Neuronal stem cell (in vitro differentiated cells): ENCODE measurements around the gene DRD1.
"Not testable (repeated sequence)": the region's sequence is repeated elsewhere in the genome, so short reads cannot be mapped to it uniquely, and the experiment has no call there.

Source experiments
- DNase-seq: peaks from one replicate; pipeline ENCODE4 v3.0.0-alpha.2; 2013; ENCODE audit warnings: low spot score
- H2AFZ ChIP-seq: one replicate; pipeline ENCODE4 v1.6.1; 2013; ENCODE audit warnings: mild to moderate bottlenecking, low read length, inconsistent platforms
- H2AK5ac ChIP-seq: 2 replicates; pipeline ENCODE4 v1.6.1; 2013; ENCODE audit warnings: low read depth, mild to moderate bottlenecking, inconsistent platforms, low read length, moderate library complexity, mixed read lengths
- H2BK120ac ChIP-seq: 2 replicates; pipeline ENCODE4 v1.6.1; 2013; ENCODE audit warnings: low read depth, mild to moderate bottlenecking, inconsistent platforms, low read length, moderate library complexity, mixed read lengths
- H2BK12ac ChIP-seq: one replicate; pipeline ENCODE4 v1.6.1; 2013; ENCODE audit warnings: low read length, inconsistent platforms
- H2BK15ac ChIP-seq: 2 replicates; pipeline ENCODE4 v1.6.1; 2013; ENCODE audit warnings: mild to moderate bottlenecking, low read length, inconsistent platforms, mixed read lengths
- H2BK5ac ChIP-seq: one replicate; pipeline ENCODE4 v1.6.1; 2013; ENCODE audit warnings: inconsistent platforms, mild to moderate bottlenecking, low read length, moderate library complexity
- H3K14ac ChIP-seq: one replicate; pipeline ENCODE4 v1.6.1; 2013; ENCODE audit warnings: low read length, inconsistent platforms
- H3K18ac ChIP-seq: 2 replicates; pipeline ENCODE4 v1.6.1; 2013; ENCODE audit warnings: low read length, inconsistent platforms
- H3K23ac ChIP-seq: 2 replicates; pipeline ENCODE4 v1.6.1; 2013; ENCODE audit warnings: low read depth, mild to moderate bottlenecking, mixed read lengths, low read length, inconsistent platforms; ENCODE audit not compliant: poor library complexity
- H3K27ac ChIP-seq: replicated peaks from 3 replicates; pipeline ENCODE4 v1.5.1; 2013; ENCODE audit warnings: low read length, inconsistent platforms
- H3K27me3 ChIP-seq, 3 experiments: 2 replicates each; pipeline ENCODE4 v1.6.1; 2013; ENCODE audit warnings: low read length in 3 of 3, mild to moderate bottlenecking in 2 of 3, inconsistent platforms in 1 of 3, low read depth in 1 of 3, mixed read lengths in 1 of 3, moderate library complexity in 1 of 3; ENCODE audit not compliant: control insufficient read depth in 3 of 3, insufficient read depth in 3 of 3
- H3K36me3 ChIP-seq, 2 donors: replicated peaks in 1 of 2; 2 replicates each; pipeline ENCODE4 v1.6.1; 2013; ENCODE audit warnings: low read length in 2 of 2; ENCODE audit not compliant: control insufficient read depth in 2 of 2, insufficient read depth in 2 of 2
- H3K4ac ChIP-seq: 2 replicates; pipeline ENCODE4 v1.6.1; 2013; ENCODE audit warnings: inconsistent platforms, mild to moderate bottlenecking, low read length, moderate library complexity
- H3K4me1 ChIP-seq, 2 donors: 1 replicate in 1 of 2; 2 replicates in 1 of 2; pipeline ENCODE4 v1.6.1; 2013; ENCODE audit warnings: low read length in 2 of 2, low read depth in 1 of 2; ENCODE audit not compliant: control insufficient read depth in 2 of 2, insufficient read depth in 1 of 2
- H3K4me2 ChIP-seq: one replicate; pipeline ENCODE4 v1.6.1; 2013; ENCODE audit warnings: mild to moderate bottlenecking, low read length, inconsistent platforms; ENCODE audit not compliant: insufficient read depth, poor library complexity, severe bottlenecking
- H3K4me3 ChIP-seq, 2 donors: 2 replicates each; pipeline ENCODE4 v1.5.1; 2013; ENCODE audit warnings: low read length in 2 of 2, mild to moderate bottlenecking in 2 of 2, inconsistent platforms in 1 of 2, moderate library complexity in 1 of 2
- H3K79me1 ChIP-seq: one replicate; pipeline ENCODE4 v1.6.1; 2013; ENCODE audit warnings: low read depth, mild to moderate bottlenecking, inconsistent platforms, low read length, moderate library complexity
- H3K9ac ChIP-seq: one replicate; pipeline ENCODE4 v1.6.1; 2013; ENCODE audit warnings: mild to moderate bottlenecking, low read depth, low read length, inconsistent platforms; ENCODE audit not compliant: poor library complexity
- H3K9me3 ChIP-seq, 2 donors: replicated peaks in 1 of 2; 2 replicates each; pipeline versions ENCODE3 to v1.6.1; 2013; ENCODE audit warnings: low read length in 2 of 2, mild to moderate bottlenecking in 2 of 2, inconsistent platforms in 1 of 2, low read depth in 1 of 2, mixed read lengths in 1 of 2, moderate library complexity in 1 of 2; ENCODE audit not compliant: control insufficient read depth in 2 of 2, insufficient read depth in 1 of 2
- H4K8ac ChIP-seq: one replicate; pipeline ENCODE4 v1.6.1; 2013; ENCODE audit warnings: low read depth, mild to moderate bottlenecking, inconsistent platforms, low read length, moderate library complexity
- H4K91ac ChIP-seq: one replicate; pipeline ENCODE4 v1.6.1; 2013; ENCODE audit warnings: low read length, low read depth, mild to moderate bottlenecking, inconsistent platforms; ENCODE audit not compliant: poor library complexity
- WGBS, 2 donors: extraction: QIAGEN DNeasy Blood & Tissue Kit; methylation state at CpG; one replicate each; pipeline ENCODE4 v1.1.7; 2013; ENCODE audit warnings: missing lambda C conversion rate in 2 of 2, mixed read lengths in 1 of 2; ENCODE audit not compliant: insufficient read length in 2 of 2, insufficient replicate concordance in 1 of 2; ENCODE audit errors: extremely low coverage in 2 of 2; 5-methylcytosine and 5-hydroxymethylcytosine counted together

Gene DRD1

DNA sequence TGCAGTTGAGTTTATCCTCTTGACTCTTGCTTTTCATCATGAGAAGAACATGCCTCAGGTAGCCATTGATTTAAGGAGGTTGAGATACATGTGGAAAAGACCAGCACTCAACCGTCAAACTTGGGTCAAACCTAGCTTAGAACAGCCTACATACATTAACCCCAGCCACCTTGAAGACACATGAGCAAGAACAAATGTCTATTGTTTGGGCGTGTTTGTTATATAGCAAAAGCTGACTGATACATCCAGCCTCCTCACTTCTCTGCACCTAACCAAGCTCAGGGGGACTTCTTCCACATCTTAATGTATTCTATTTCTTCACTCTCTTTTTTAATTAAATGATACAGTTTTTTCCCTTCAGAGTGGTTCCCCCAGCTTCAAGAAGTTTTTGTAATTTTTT is 28.7 kb downstream of the DRD1 start:
- no CpG with 5 or more reads among the region's 2 CpGs for WGBS, 2 donors

GRCh38 chr5:175410926-175411325 is 33.1 kb downstream of the DRD1 start:
- Histone ChIP-seq H3K27me3 (no peaks in the 10 kb centered on the region), H3K79me1 (no peaks in the 10 kb centered on the region), H3K23ac (no peak overlapping the region), H3K4me1 (no peaks in the 10 kb centered on the region), H3K27ac (no peak overlapping the region), H2AK5ac (no peak overlapping the region), H3K4me3 (no peak overlapping the region), H3K14ac (no peak overlapping the region), H4K91ac (no peak overlapping the region), H2AFZ (no peak overlapping the region), H2BK120ac (no peak overlapping the region), H3K4ac (no peak overlapping the region), H4K8ac (no peak overlapping the region), H3K18ac (no peak overlapping the region), H2BK15ac (no peak overlapping the region), H3K4me2 (no peak overlapping the region), H3K36me3 (no peaks in the 10 kb centered on the region), H2BK12ac (no peak overlapping the region), H2BK5ac (no peak overlapping the region), H3K9me3 (peaks cover 0 to 3% of the 10 kb centered on the region in 2 donors), H3K9ac (no peak overlapping the region)
- WGBS, 2 donors, result no CpG with 5 or more reads among the region's 2 CpGs
- no peak for DNase-seq

More for the DNA sequence above, 28.7 kb downstream of the DRD1 start:
- no peaks in the 10 kb centered on the region for H3K27me3 ChIP-seq
- H3K9ac ChIP-seq, result no peak overlapping the region
- H4K8ac ChIP-seq, result no peak overlapping the region
- no peak overlapping the region for H3K4ac ChIP-seq
- peaks cover 0 to 7% of the 10 kb centered on the region in 2 donors for H3K9me3 ChIP-seq
- no peak overlapping the region for H2BK15ac ChIP-seq
- no peak overlapping the region for H4K91ac ChIP-seq
- H3K27ac ChIP-seq, result no peak overlapping the region
- H3K23ac ChIP-seq, result no peak overlapping the region
- no peak overlapping the region for H2BK120ac ChIP-seq
- no peak overlapping the region for H2BK5ac ChIP-seq
- no peaks in the 10 kb centered on the region for H3K79me1 ChIP-seq
- H3K4me2 ChIP-seq, result no peak overlapping the region
- no peak for DNase-seq
- H3K36me3 ChIP-seq, result no peaks in the 10 kb centered on the region
- no peak overlapping the region for H3K4me3 ChIP-seq
- H3K18ac ChIP-seq, result no peak overlapping the region
- no peak overlapping the region for H2AFZ ChIP-seq
- H2AK5ac ChIP-seq, result no peak overlapping the region
- no peak overlapping the region for H2BK12ac ChIP-seq
- no peak overlapping the region for H3K14ac ChIP-seq
- H3K4me1 ChIP-seq, result no peaks in the 10 kb centered on the region

DNA sequence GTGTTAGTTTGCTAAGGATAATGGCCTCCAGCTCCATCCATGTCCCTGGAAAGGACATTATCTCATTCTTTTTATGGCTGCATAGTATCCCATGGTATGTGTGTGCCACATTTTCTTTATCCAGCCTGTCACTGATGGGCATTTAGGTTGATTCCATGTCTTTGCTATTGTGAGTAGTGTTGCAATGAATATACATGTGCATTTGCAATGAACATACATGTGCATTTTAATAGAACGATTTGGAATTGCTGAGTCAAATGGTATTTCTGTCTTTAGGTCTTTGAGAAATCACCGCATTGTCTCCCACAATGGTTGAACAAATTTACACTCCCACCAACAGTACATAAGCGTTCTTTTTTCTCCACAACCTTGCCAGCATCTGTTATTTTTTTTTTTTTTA is 37.7 kb downstream of the DRD1 start:
- H3K27ac ChIP-seq, result no peak overlapping the region
- no peaks in the 10 kb centered on the region for H3K79me1 ChIP-seq
- no peak overlapping the region for H3K4me2 ChIP-seq
- no peak overlapping the region for H3K4me3 ChIP-seq
- DNase-seq, result no peak
- H4K91ac ChIP-seq, result no peak overlapping the region
- H3K27me3 ChIP-seq, result no peaks in the 10 kb centered on the region
- H3K36me3 ChIP-seq, result no peaks in the 10 kb centered on the region
- peaks cover 0 to 2% of the 10 kb centered on the region in 2 donors for H3K9me3 ChIP-seq
- no peak overlapping the region for H2BK12ac ChIP-seq
- H3K4ac ChIP-seq, result no peak overlapping the region
- H2AK5ac ChIP-seq, result no peak overlapping the region
- H2BK15ac ChIP-seq, result no peak overlapping the region
- H3K14ac ChIP-seq, result no peak overlapping the region
- H3K4me1 ChIP-seq, result no peaks in the 10 kb centered on the region
- H3K23ac ChIP-seq, result no peak overlapping the region
- H3K9ac ChIP-seq, result no peak overlapping the region
- H3K18ac ChIP-seq, result no peak overlapping the region
- H2BK5ac ChIP-seq, result no peak overlapping the region
- no CpG with 5 or more reads among the region's 3 CpGs for WGBS, 2 donors
- H2BK120ac ChIP-seq, result no peak overlapping the region
- H2AFZ ChIP-seq, result no peak overlapping the region
- H4K8ac ChIP-seq, result no peak overlapping the region

DNA sequence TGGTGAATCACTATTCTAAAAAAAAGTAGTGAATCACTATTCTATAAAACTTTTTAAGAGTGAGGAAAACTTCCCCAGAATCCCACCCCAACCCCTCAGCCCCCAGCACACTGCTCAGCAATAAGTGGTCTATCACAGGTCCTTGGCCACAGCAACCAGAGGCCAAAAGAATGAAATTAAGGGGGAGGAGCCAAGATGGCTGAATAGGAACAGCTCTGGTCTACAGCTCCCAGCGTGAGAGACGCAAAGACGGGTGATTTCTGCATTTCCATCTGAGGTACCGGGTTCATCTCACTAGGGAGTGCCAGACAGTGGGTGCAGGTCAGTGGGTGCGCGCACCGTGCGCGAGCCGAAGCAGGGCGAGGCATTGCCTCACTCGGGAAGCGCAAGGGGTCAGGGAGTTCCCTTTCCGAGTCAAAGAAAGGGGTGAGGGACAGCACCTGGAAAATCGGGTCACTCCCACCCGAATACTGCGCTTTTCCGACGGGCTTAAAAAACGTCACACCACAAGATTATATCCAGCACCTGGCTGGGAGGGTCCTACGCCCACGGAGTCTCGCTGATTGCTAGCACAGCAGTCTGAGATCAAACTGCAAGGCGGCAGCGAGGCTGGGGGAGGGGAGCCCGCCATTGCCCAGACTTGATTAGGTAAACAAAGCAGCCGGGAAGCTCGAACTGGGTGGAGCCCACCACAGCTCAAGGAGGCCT is 46.2 kb downstream of the DRD1 start:
- peak overlapping the region; percentile 64 for H2AFZ ChIP-seq
- not testable (repeated sequence) for H3K9me3 ChIP-seq, H3K23ac ChIP-seq, H3K4me1 ChIP-seq, H3K4me3 ChIP-seq, H4K91ac ChIP-seq, H3K18ac ChIP-seq, H3K36me3 ChIP-seq, H2AK5ac ChIP-seq, DNase-seq, H2BK12ac ChIP-seq, H2BK15ac ChIP-seq, H3K79me1 ChIP-seq, H3K14ac ChIP-seq, H2BK120ac ChIP-seq, H2BK5ac ChIP-seq, H3K27me3 ChIP-seq, H3K4ac ChIP-seq, H4K8ac ChIP-seq, H3K9ac ChIP-seq, H3K27ac ChIP-seq, H3K4me2 ChIP-seq
- no CpG with 5 or more reads among the region's 28 CpGs for WGBS, 2 donors
